HG03457 (cell line): ENCODE data around the gene SLC28A1.

Experiments used
- ATAC-seq: cut with Tn5 transposase; IDR thresholded peaks from one replicate; pipeline ENCODE4 v1.9.1; 2021; ENCODE audit warnings: moderate number of reproducible peaks; ENCODE audit not compliant: unreplicated experiment

SLC28A1 gene

GRCh38 chr15:84885801-84886200, 1.3 kb downstream of the SLC28A1 start:
- ATAC-seq = no peak

GRCh38 chr15:84886211-84886983, 1.9 kb downstream of the SLC28A1 start:
- ATAC-seq = no peak

- ATAC-seq = no peak
Observed at GRCh38 chr15:84886984-84887299, 2.5 kb downstream of the SLC28A1 start.

- no peak for ATAC-seq
Observed at GRCh38 chr15:84887938-84888337, 3.5 kb downstream of the SLC28A1 start.

GRCh38 chr15:84888639-84889038, 4.2 kb downstream of the SLC28A1 start:
- ATAC-seq = no peak

- ATAC-seq = no peak
Observed at GRCh38 chr15:84889313-84889990, 5.0 kb downstream of the SLC28A1 start.

GRCh38 chr15:84889991-84890669, 5.7 kb downstream of the SLC28A1 start:
- no peak for ATAC-seq

- no peak for ATAC-seq
Observed at GRCh38 chr15:84890670-84891162, 6.3 kb downstream of the SLC28A1 start.

GRCh38 chr15:84891339-84891738, 6.9 kb downstream of the SLC28A1 start:
- no peak for ATAC-seq

- no peak for ATAC-seq
Observed at GRCh38 chr15:84892786-84893307, 8.4 kb downstream of the SLC28A1 start.

GRCh38 chr15:84893607-84894006, 9.1 kb downstream of the SLC28A1 start:
- ATAC-seq = no peak

GRCh38 chr15:84894736-84895425, 10.4 kb downstream of the SLC28A1 start:
- no peak for ATAC-seq

- no peak for ATAC-seq
Observed at GRCh38 chr15:84898761-84899160, 14.3 kb downstream of the SLC28A1 start.

- no peak for ATAC-seq
Observed at GRCh38 chr15:84899750-84900149, 15.3 kb downstream of the SLC28A1 start.

- no peak for ATAC-seq
Observed at GRCh38 chr15:84901540-84901939, 17.1 kb downstream of the SLC28A1 start.

GRCh38 chr15:84903751-84904150, 19.3 kb downstream of the SLC28A1 start:
- ATAC-seq = no peak

- ATAC-seq = no peak
Observed at GRCh38 chr15:84904419-84904818, 20.0 kb downstream of the SLC28A1 start.

GRCh38 chr15:84905016-84905916, 20.8 kb downstream of the SLC28A1 start:
- ATAC-seq = no peak

GRCh38 chr15:84907731-84908130, 23.3 kb downstream of the SLC28A1 start:
- ATAC-seq = no peak

- ATAC-seq = no peak
Observed at GRCh38 chr15:84908564-84908963, 24.1 kb downstream of the SLC28A1 start.
